ENCODE measurements around the gene SLC25A25. TPM values are rescaled to one million over a fixed set of nuclear protein-coding genes. Genes with fewer than 3 reads are reported as not detected.

The SLC25A25 gene
- total and polyA plus RNA-seq, 2 of the 8 experiments (the other 6 are each of a cell fraction or from before 2014, with no cell fraction given) = 6.5 to 18.5 TPM

- TF ChIP-seq E2F6 (IDR thresholded peaks at IDR 0.05) = no peak
- no peak for TF ChIP-seq BCL11A (IDR thresholded peaks at IDR 0.05; ENCODE audit: low read depth in 2 of 2, low read length in 2 of 2)
- no peak for TF ChIP-seq CHD7 (IDR thresholded peaks at IDR 0.05; ENCODE audit: insufficient replicate concordance, low read length)
- TF ChIP-seq EZH2 (IDR thresholded peaks at IDR 0.05; ENCODE audit: low read depth, low read length, severe bottlenecking) = no peak
- no peak for TF ChIP-seq NANOG (IDR thresholded peaks at IDR 0.05; ENCODE audit: insufficient read depth, low read depth, low read length, poor library complexity, severe bottlenecking)
- TF ChIP-seq SAP30 (IDR thresholded peaks at IDR 0.05; ENCODE audit: insufficient read depth, insufficient replicate concordance, low read length) = no peak
- TF ChIP-seq CTBP2 (IDR thresholded peaks at IDR 0.05; ENCODE audit: borderline replicate concordance, insufficient read depth, insufficient read length, low read length) = no peak
Measured at GRCh38 chr9:128088253-128088945, 20.4 kb downstream of the SLC25A25 start (continued).
